HepG2 (cell line): Measurements from ENCODE around the gene CHDH. TPM values are rescaled to one million over a fixed set of nuclear protein-coding genes. Genes with fewer than 3 reads are reported as not detected.

Source experiments
- ARNT ChIP-seq: fragments of 450-650 bp; IDR thresholded peaks from 2 replicates; pipeline ENCODE4 v1.6.1; 2017
- ATF7-NPFF ChIP-seq: sonication (generic); formaldehyde crosslinking; IDR thresholded peaks from 2 replicates; pipeline ENCODE4 v1.8.1; 2023; ENCODE audit warnings: mild to moderate bottlenecking, low read depth, missing genetic modification reagents, moderate library complexity
- FOSL1 ChIP-seq: sonication (generic); formaldehyde crosslinking; IDR thresholded peaks from 2 replicates; pipeline ENCODE4 v1.9.0; 2021; ENCODE audit warnings: missing genetic modification reagents, borderline replicate concordance
- GATA4 ChIP-seq: sonication (generic); IDR thresholded peaks from 2 replicates; pipeline ENCODE4 v1.6.1; 2016; ENCODE audit warnings: antibody characterized with exemption, low read depth, borderline replicate concordance
- IKZF4 ChIP-seq: sonication (generic); formaldehyde crosslinking; IDR thresholded peaks from 2 replicates; pipeline ENCODE4 v1.5.1; 2020; ENCODE audit warnings: borderline replicate concordance, mild to moderate bottlenecking, low read depth, missing genetic modification reagents; ENCODE audit errors: not compliant biosample characterization
- KLF6 ChIP-seq: IDR thresholded peaks from 2 replicates; pipeline ENCODE4 v1.8.0; 2016; ENCODE audit warnings: missing biosample characterization, missing genetic modification reagents
- PRMT3 ChIP-seq: sonication (generic); formaldehyde crosslinking; IDR thresholded peaks from 2 replicates; pipeline ENCODE4 v1.8.1; 2022; ENCODE audit warnings: low read depth, mild to moderate bottlenecking, moderate library complexity, missing genetic modification reagents, borderline replicate concordance
- SMARCE1 ChIP-seq: fragments of 450-650 bp; IDR thresholded peaks from 2 replicates; pipeline ENCODE4 v1.6.1; 2017; ENCODE audit warnings: borderline replicate concordance
- SP4 ChIP-seq: sonication (generic); formaldehyde crosslinking; IDR thresholded peaks from 2 replicates; pipeline ENCODE4 v1.8.1; 2023; ENCODE audit warnings: mild to moderate bottlenecking, missing genetic modification reagents
- ZFX ChIP-seq: sonication (generic); formaldehyde crosslinking; IDR thresholded peaks from 2 replicates; pipeline ENCODE4 v1.4.0; 2020; ENCODE audit warnings: mild to moderate bottlenecking, low read depth, missing genetic modification reagents, moderate library complexity
- ZNF101 ChIP-seq: sonication (generic); formaldehyde crosslinking; IDR thresholded peaks from 2 replicates; pipeline ENCODE4 v1.4.0; 2020; ENCODE audit warnings: mild to moderate bottlenecking, low read depth, missing genetic modification reagents, borderline replicate concordance
- ZNF850 ChIP-seq: sonication (generic); formaldehyde crosslinking; conservative IDR thresholded peaks from 2 replicates; pipeline ENCODE4 v1.9.0; 2021; ENCODE audit warnings: mild to moderate bottlenecking, missing genetic modification reagents
- polyA plus RNA-seq, 8 experiments: library from polyadenylated mRNA; depleted of rRNA in 3 of 8; stranded (reverse) in 7 of 8; unstranded in 1 of 8; fragments of >200 nt; fragmentation: Illumina TruSeq in 4 of 8; extraction: Trizol in 4 of 8; gene quantifications; 2 replicates each; pipeline versions ENCODE4 v1.2.1 to v1.2.3, GENCODE V29; 2011 to 2016; ENCODE audit warnings: low read depth in 4 of 8, missing spikeins in 1 of 8, mixed read lengths in 1 of 8; ENCODE audit not compliant: insufficient read depth in 1 of 8
- total RNA-seq, 5 experiments: library from RNA; depleted of rRNA; stranded (reverse); fragments of >200 nt; fragmentation: Illumina TruSeq; extraction: Trizol; gene quantifications; 2 replicates each; pipeline ENCODE4 v1.2.3, GENCODE V29; 2016; ENCODE audit warnings: low read depth in 1 of 5
- TF ChIP-seq, protein P1 (sequence below): sonication (generic); formaldehyde crosslinking; IDR thresholded peaks from 2 replicates; pipeline ENCODE4 v1.5.0; 2020; ENCODE audit warnings: missing genetic modification reagents
- TF ChIP-seq, protein P2 (sequence below): sonication (generic); formaldehyde crosslinking; IDR thresholded peaks from 2 replicates; pipeline ENCODE4 v1.4.0; 2020; ENCODE audit warnings: missing genetic modification reagents

The CHDH gene
- total and polyA plus RNA-seq, 2 of the 13 experiments (the other 11 are each of a cell fraction or from before 2014, with no cell fraction given) = 28.1 to 48.9 TPM

DNA sequence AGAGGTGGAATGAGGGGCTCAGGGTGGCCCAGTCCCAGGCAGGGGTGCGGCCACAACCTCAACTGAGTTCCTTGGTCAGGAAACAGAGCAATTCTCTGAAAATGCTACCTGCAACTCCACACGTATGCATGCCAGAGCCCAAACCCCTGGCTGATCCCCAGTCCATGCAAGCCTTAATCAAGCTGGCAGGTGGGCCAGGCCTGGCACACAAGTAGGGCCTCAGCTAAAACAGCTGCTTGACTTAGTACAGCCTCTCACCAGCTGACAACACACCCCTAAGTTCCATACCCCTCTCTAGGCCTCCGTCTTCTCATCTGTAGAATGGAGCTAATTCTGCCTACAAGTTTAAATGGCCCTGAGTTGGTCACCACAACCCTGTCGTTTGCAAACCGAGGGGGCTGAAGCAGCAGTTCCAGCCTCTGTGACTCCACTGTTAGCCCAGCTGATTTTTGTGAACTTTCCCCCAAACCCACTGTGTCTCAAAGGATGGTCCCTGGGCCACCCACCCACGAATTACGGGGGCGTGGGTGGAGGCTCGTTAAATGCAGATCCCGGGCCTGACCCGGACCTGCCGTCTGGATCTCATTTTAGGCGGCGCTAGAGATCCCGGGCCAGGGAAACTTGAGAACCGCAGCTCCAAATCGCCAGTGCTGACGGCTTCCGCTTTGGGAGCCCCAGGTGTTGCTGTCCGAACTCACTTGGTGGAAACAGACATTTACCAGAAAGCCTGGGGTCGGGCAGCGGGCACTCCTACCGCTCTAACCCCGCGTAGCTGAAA, 927 bp downstream of the CHDH start (continued):
- TF ChIP-seq ZNF101 (CRISPR knock-in tag) (no peak), ZFX (CRISPR knock-in tag) (no peak), ZNF850 (CRISPR knock-in tag) (no peak), FOSL1 (no peak), KLF6 (CRISPR knock-in tag) (no peak), SP4 (CRISPR knock-in tag) (no peak), IKZF4 (CRISPR knock-in tag) (no peak), SMARCE1 (no peak), ARNT (no peak), ATF7-NPFF (CRISPR knock-in tag) (no peak), PRMT3 (CRISPR knock-in tag) (no peak), GATA4 (no peak)
- TF ChIP-seq, protein P1, sequence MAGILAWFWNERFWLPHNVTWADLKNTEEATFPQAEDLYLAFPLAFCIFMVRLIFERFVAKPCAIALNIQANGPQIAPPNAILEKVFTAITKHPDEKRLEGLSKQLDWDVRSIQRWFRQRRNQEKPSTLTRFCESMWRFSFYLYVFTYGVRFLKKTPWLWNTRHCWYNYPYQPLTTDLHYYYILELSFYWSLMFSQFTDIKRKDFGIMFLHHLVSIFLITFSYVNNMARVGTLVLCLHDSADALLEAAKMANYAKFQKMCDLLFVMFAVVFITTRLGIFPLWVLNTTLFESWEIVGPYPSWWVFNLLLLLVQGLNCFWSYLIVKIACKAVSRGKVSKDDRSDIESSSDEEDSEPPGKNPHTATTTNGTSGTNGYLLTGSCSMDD (CRISPR knock-in tag) = no peak
- TF ChIP-seq, protein P2, sequence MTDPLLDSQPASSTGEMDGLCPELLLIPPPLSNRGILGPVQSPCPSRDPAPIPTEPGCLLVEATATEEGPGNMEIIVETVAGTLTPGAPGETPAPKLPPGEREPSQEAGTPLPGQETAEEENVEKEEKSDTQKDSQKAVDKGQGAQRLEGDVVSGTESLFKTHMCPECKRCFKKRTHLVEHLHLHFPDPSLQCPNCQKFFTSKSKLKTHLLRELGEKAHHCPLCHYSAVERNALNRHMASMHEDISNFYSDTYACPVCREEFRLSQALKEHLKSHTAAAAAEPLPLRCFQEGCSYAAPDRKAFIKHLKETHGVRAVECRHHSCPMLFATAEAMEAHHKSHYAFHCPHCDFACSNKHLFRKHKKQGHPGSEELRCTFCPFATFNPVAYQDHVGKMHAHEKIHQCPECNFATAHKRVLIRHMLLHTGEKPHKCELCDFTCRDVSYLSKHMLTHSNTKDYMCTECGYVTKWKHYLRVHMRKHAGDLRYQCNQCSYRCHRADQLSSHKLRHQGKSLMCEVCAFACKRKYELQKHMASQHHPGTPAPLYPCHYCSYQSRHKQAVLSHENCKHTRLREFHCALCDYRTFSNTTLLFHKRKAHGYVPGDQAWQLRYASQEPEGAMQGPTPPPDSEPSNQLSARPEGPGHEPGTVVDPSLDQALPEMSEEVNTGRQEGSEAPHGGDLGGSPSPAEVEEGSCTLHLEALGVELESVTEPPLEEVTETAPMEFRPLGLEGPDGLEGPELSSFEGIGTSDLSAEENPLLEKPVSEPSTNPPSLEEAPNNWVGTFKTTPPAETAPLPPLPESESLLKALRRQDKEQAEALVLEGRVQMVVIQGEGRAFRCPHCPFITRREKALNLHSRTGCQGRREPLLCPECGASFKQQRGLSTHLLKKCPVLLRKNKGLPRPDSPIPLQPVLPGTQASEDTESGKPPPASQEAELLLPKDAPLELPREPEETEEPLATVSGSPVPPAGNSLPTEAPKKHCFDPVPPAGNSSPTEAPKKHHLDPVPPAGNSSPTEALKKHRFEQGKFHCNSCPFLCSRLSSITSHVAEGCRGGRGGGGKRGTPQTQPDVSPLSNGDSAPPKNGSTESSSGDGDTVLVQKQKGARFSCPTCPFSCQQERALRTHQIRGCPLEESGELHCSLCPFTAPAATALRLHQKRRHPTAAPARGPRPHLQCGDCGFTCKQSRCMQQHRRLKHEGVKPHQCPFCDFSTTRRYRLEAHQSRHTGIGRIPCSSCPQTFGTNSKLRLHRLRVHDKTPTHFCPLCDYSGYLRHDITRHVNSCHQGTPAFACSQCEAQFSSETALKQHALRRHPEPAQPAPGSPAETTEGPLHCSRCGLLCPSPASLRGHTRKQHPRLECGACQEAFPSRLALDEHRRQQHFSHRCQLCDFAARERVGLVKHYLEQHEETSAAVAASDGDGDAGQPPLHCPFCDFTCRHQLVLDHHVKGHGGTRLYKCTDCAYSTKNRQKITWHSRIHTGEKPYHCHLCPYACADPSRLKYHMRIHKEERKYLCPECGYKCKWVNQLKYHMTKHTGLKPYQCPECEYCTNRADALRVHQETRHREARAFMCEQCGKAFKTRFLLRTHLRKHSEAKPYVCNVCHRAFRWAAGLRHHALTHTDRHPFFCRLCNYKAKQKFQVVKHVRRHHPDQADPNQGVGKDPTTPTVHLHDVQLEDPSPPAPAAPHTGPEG (CRISPR knock-in tag) = no peak; the same call in 1 of the 2 replicates
